Ovary (tissue), 3 donors: ENCODE data around the gene F7.

Experiments
- EP300 ChIP-seq: sonication (generic); formaldehyde crosslinking; IDR thresholded peaks from one replicate; pipeline ENCODE4 v1.6.1; 2017; ENCODE audit warnings: antibody characterized with exemption
- POLR2A ChIP-seq: fragments of 450-650 bp; IDR thresholded peaks from one replicate; pipeline ENCODE4 v1.6.1; 2017; ENCODE audit warnings: antibody characterized with exemption, mild to moderate bottlenecking, moderate library complexity
- TF ChIP-seq, protein P1 (sequence below), 3 donors: fragments of 450-650 bp in 2 of 3; fragments of 200-600 bp in 1 of 3; IDR thresholded peaks; one replicate each; pipeline versions ENCODE4 v1.5.1 to v1.8.0; 2016 to 2022; ENCODE audit warnings: antibody characterized with exemption in 3 of 3, mild to moderate bottlenecking in 1 of 3
- donor health status: DM: no; HTN: no; CAD: no.

DNA sequence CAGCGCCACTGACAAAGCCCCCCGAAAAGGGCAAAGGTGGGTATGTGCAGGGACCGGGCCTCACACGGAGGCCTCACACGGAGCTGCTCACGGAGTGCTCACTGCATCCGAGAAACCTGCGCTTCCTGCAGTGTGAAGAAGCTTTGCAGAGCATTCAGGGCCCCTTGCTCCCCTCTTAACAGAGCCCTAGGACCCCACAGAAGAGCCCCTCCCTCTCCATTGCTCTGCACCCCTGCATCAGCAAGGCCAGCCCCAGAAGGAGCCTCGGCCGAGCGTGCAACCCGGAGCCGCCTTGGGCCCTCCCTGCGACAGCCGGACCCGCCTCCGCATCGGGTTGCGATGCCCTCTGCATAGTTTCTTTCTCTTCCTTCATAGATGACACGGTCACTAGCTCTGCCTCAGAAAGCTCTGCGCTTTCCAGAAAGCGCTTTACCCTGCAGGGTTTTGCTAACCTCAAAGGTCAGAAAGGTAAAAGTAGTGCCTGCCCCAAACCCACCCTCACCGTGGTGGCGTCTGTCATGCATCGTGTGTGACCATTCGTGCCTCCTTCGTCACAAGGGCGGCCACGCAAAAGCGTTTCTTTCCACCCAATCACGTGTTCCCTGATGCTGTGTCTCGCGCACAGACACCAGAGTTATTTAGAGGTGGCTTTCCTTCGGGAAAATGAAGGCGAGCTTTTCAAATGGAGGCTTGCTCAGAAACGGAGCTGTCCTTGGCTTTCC, 15.7 kb upstream of the F7 start:
- TF ChIP-seq, protein P1, sequence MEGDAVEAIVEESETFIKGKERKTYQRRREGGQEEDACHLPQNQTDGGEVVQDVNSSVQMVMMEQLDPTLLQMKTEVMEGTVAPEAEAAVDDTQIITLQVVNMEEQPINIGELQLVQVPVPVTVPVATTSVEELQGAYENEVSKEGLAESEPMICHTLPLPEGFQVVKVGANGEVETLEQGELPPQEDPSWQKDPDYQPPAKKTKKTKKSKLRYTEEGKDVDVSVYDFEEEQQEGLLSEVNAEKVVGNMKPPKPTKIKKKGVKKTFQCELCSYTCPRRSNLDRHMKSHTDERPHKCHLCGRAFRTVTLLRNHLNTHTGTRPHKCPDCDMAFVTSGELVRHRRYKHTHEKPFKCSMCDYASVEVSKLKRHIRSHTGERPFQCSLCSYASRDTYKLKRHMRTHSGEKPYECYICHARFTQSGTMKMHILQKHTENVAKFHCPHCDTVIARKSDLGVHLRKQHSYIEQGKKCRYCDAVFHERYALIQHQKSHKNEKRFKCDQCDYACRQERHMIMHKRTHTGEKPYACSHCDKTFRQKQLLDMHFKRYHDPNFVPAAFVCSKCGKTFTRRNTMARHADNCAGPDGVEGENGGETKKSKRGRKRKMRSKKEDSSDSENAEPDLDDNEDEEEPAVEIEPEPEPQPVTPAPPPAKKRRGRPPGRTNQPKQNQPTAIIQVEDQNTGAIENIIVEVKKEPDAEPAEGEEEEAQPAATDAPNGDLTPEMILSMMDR (IDR thresholded peaks at IDR 0.05) = no peak
- TF ChIP-seq POLR2A (no peak), EP300 (no peak)
